Activated CD4-positive, alpha-beta T cell treated with anti-CD3 and anti-CD28 coated beads, Interleukin-2, amount 50 U/mL, for 16 hours (primary cell): Measurements from ENCODE around the gene HSF2BP.
"Not testable (repeated sequence)": the region's sequence is repeated elsewhere in the genome, so short reads cannot be mapped to it uniquely, and the experiment has no call there.

Source experiments
- DNase-seq: peaks from one replicate; pipeline ENCODE4 v3.0.0-alpha.2; 2020

The HSF2BP gene

GRCh38 chr21:43513023-43513422, 146.3 kb downstream of the HSF2BP start:
- DNase-seq = not testable (repeated sequence)

DNA sequence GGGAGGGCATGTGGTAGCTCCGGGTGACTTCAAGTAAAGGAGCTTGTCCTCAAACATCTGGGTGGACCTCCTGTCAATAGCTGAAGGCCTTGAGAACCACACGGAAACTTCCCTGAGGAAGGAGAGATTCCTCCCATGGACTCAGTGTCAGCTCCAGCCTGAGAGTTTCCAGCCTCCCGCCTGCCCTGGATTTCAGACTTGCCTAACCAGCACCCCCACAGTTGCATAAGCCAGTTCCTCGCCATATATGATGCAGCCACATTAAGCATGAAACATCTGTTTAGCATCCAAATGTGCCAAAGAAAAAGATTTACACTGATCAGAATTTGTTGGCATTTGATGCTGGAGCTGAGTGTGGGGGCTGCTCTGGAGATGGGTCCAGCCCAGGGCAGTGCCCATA, 148.1 kb downstream of the HSF2BP start:
- not testable (repeated sequence) for DNase-seq

GRCh38 chr21:43510669-43511068, 148.6 kb downstream of the HSF2BP start:
- not testable (repeated sequence) for DNase-seq

GRCh38 chr21:43503892-43504291, 155.4 kb downstream of the HSF2BP start:
- not testable (repeated sequence) for DNase-seq

DNA sequence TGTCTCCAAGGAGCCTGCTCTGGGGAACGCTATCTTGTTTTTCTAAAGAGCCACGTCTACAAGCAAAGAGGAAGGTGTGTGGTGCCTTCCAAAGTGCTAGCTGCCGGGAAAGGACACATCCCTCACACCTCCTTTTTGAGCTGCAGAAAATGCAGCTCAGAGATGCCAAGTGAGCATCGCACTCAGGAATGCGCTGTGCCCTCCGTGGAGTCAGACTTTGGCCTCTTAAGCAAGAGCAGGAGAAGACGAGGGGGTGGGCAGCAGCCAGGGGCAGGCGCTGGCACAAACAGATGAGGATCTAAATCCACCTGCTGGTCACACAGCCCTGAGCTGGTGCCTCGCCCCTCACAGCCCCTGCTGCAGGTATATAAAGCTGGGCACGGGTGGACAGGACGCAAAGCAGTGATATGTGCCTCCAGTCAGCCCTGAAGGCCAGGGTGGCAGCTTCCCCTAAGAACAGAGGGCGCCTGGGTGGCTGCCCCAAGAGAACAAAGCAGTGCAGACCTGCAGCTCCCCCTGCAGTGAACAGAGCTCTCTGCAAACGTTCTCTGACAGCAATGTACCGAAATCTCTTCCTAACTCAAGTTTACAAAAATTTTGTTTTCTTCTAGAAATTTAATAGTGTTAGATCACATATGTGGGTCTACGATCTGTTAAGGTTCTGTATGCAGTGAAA, 156.1 kb downstream of the HSF2BP start:
- not testable (repeated sequence) for DNase-seq

- not testable (repeated sequence) for DNase-seq
These were observed 156.7 kb downstream of the HSF2BP start for GRCh38 chr21:43502407-43503071.

GRCh38 chr21:43498924-43499323, 160.4 kb downstream of the HSF2BP start:
- DNase-seq = not testable (repeated sequence)

DNA sequence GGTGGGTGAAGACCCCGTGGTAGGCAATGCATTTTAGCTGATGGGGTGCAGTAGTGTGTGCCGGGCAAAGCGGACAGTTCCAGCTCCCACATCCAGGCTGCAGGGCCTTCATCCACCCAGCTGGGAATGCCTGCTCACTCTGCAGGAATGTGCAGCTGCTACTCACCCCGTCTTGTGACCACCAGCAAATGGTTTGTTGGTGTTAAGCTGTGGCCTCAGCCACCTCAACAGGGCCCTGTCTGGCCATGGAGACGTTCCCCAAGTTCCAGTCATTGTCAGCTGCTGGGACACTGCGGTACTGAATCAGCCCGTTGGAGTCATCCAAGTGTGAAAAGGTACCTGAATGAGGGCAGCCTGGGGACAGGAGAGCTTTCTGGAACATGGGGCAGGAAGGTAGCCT, 161.2 kb downstream of the HSF2BP start:
- not testable (repeated sequence) for DNase-seq

GRCh38 chr21:43494279-43495012, 164.8 kb downstream of the HSF2BP start:
- DNase-seq = not testable (repeated sequence)

DNA sequence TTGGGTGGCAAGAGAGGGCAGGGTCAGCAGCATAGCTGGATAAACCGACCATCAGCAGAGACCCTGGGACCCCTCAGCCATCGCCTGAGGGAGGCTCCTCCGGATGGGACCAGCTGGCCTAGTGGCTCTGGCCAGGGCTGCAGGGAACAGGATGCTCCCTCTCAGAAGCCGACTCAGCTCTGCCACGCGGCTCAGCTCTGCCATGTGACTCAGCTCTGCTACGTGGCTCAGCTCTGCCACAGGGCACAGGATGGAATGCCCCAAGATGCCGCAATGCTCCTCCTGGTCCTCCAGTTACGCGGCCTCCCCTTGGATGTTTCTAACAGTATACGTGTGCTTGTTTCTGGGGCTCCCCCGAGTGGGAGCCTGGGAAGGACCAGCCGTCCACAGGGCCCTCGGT, 165.8 kb downstream of the HSF2BP start:
- DNase-seq = not testable (repeated sequence)

- DNase-seq = not testable (repeated sequence)
These were observed 171.1 kb downstream of the HSF2BP start for GRCh38 chr21:43488235-43488634.

- not testable (repeated sequence) for DNase-seq
These were observed 173.2 kb downstream of the HSF2BP start for GRCh38 chr21:43486051-43486450.

GRCh38 chr21:43485016-43485415, 174.3 kb downstream of the HSF2BP start:
- not testable (repeated sequence) for DNase-seq

- not testable (repeated sequence) for DNase-seq
These were observed 180.1 kb downstream of the HSF2BP start for GRCh38 chr21:43479197-43479596.
